Measurements from ENCODE around the gene CLASP1.

CLASP1 gene

DNA sequence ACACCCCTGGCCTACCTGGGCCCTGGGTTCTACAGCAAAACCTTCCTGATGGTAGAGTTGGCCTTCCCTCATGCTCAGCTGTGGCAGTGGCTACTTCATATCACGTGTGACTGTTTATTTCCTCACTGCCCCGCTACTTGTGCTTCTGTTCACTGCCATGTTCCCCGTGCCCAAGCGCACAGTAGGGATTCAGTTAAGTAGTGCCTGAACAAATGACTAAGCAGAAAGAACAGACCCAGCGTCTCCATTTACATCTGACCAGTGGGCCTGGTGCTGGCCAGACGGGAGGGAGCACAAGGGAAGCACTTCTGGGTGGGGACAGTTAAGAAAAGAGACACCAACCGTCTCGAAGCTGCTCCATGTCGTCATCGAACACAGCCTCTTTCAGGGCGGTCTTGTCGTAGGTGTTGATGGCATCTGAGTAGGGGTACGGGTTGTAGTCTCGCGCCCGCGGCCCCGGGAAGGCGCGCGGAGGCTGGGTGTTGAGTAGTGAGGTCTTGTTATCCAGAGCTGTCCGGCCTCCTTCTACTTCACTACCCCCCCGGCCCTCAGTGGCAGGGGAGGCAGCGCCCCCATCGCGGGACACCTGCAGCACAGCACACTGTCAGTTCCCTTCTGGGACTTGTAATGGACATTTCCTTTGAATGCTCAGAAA, 281.9 kb downstream of the CLASP1 start:
- DNase-seq (ENCODE audit: insufficient read length, low spot score) (no peak), FAIRE-seq (no peak)
- TF ChIP-seq POU2F2 (IDR thresholded peaks at IDR 0.05; ENCODE audit: low read depth, low read length): no peak
- no peak for TF ChIP-seq SPI1 (IDR thresholded peaks at IDR 0.05; ENCODE audit: low read depth, low read length)
- TF ChIP-seq POLR2AphosphoS5 (IDR thresholded peaks at IDR 0.05; ENCODE audit: low read depth, low read length): no peak
- no peak for TF ChIP-seq PAX5 (IDR thresholded peaks at IDR 0.05; ENCODE audit: insufficient read depth, low read length, severe bottlenecking)
- TF ChIP-seq TAF1 (IDR thresholded peaks at IDR 0.05; ENCODE audit: low read depth, low read length): no peak
- no peak for TF ChIP-seq POLR2A (IDR thresholded peaks at IDR 0.05; ENCODE audit: low read depth, low read length)

DNA sequence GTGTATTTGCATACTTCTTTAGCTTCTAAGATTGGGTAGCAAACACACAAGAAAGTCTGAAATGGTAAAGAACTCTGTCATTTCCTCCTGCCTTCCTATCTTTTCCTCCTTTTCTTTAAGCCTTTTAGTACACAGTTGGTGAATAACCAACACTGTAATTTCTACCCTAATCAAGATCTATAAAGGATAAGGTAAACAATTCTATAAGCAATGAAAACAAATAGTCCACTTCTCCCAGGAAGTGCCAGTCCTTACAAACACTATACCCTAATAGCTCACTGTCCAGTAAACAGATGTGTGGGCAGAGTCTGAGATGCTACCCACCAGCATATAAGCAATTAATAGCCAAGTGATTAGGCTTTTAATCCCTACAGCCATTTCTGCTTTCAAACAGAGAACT, 283.2 kb downstream of the CLASP1 start:
- no peak for DNase-seq (ENCODE audit: insufficient read length, low spot score)
- no peak for FAIRE-seq
- no peak for TF ChIP-seq PAX5 (IDR thresholded peaks at IDR 0.05; ENCODE audit: insufficient read depth, low read length, severe bottlenecking)
- TF ChIP-seq TAF1 (IDR thresholded peaks at IDR 0.05; ENCODE audit: low read depth, low read length): no peak
- TF ChIP-seq SPI1 (IDR thresholded peaks at IDR 0.05; ENCODE audit: low read depth, low read length): no peak
- TF ChIP-seq POLR2AphosphoS5 (IDR thresholded peaks at IDR 0.05; ENCODE audit: low read depth, low read length): no peak
- TF ChIP-seq POLR2A (IDR thresholded peaks at IDR 0.05; ENCODE audit: low read depth, low read length): no peak
- TF ChIP-seq POU2F2 (IDR thresholded peaks at IDR 0.05; ENCODE audit: low read depth, low read length): no peak

DNA sequence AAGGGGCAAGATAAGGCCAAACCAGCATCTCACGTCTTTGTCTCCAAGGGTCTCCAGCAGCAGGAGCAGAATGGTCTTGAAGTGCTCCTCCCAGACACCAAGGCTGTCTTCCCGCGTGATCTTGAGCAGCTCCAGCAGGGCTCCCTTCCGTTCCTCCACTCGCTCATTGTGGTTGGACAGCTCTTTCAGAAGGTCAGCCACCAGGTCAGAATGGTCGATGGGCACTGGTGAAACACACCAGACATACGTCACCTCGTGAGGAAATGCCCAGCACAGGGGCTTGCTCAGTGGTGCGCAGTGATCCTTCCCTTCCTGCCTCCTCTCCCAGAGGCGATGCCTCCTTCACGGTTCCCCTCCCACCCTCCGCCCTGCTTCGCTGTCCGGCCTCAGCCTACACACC, 284.2 kb downstream of the CLASP1 start:
- DNase-seq (ENCODE audit: insufficient read length, low spot score) (no peak), FAIRE-seq (no peak)
- TF ChIP-seq POLR2AphosphoS5 (IDR thresholded peaks at IDR 0.05; ENCODE audit: low read depth, low read length) (no peak), POLR2A (IDR thresholded peaks at IDR 0.05; ENCODE audit: low read depth, low read length) (no peak), POU2F2 (IDR thresholded peaks at IDR 0.05; ENCODE audit: low read depth, low read length) (no peak), PAX5 (IDR thresholded peaks at IDR 0.05; ENCODE audit: insufficient read depth, low read length, severe bottlenecking) (no peak), SPI1 (IDR thresholded peaks at IDR 0.05; ENCODE audit: low read depth, low read length) (no peak), TAF1 (IDR thresholded peaks at IDR 0.05; ENCODE audit: low read depth, low read length) (no peak)

DNA sequence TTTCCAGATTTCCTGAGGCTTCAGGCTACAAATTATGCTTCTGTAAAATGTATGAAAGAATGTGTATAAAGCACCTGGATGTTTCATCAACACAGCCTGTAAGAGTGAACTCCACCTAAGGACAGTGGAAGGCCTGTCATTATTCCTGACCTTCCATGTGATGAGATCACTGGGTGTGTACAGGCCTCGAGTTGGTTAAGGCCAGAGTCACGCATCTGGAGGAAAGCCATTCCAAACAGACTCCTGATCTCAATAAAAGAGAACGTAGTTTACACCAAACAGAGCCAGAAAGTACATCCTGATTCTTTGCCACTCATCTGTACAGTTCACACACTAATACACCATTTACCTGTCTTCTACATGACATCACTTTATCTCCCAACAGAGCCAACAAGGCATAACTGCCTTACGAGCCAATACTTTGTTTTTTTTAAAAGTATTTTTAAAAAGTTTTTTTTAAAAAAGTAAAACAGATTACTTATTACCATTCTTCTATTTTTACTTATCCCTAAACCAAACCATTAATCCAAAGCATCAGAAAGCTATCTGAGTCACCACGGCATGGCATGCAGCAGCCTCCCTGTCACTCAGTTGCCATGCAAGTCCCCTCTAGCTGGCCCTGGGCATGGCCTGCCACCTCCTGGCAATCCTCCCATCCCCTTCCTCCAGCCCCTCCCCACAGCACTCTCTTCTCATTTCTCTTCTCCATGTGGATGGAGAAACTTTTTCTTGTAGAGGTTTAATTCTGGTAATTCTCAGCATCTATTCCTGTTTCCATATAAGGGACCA, 285.4 kb downstream of the CLASP1 start:
- DNase-seq (ENCODE audit: insufficient read length, low spot score) (no peak), FAIRE-seq (no peak)
- TF ChIP-seq POLR2AphosphoS5 (IDR thresholded peaks at IDR 0.05; ENCODE audit: low read depth, low read length) (no peak), POLR2A (IDR thresholded peaks at IDR 0.05; ENCODE audit: low read depth, low read length) (no peak), TAF1 (IDR thresholded peaks at IDR 0.05; ENCODE audit: low read depth, low read length) (no peak)

DNA sequence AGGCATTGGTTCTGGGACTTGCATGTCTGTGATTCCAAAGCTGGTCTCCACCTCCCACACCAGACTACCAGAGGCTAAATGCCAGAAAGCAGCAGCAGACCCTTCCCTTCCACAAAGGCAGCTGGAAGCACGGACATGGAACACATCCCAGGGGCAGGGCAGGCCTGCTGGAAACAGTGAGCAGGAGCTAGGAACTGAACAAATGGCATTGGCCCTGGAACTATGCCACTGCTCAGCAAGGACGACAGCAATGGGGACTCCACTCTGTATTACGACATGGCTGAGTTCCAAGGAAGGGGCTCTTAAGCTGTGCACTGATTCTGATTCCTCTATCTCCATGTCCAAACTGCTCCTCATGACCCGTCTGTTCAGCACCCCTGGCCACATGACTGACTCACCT, 286.5 kb downstream of the CLASP1 start:
- DNase-seq (ENCODE audit: insufficient read length, low spot score) (no peak), FAIRE-seq (no peak)
- TF ChIP-seq POLR2A (IDR thresholded peaks at IDR 0.05; ENCODE audit: low read depth, low read length) (no peak), POLR2AphosphoS5 (IDR thresholded peaks at IDR 0.05; ENCODE audit: low read depth, low read length) (no peak), POU2F2 (IDR thresholded peaks at IDR 0.05; ENCODE audit: low read depth, low read length) (no peak), PAX5 (IDR thresholded peaks at IDR 0.05; ENCODE audit: insufficient read depth, low read length, severe bottlenecking) (no peak), TAF1 (IDR thresholded peaks at IDR 0.05; ENCODE audit: low read depth, low read length) (no peak), SPI1 (IDR thresholded peaks at IDR 0.05; ENCODE audit: low read depth, low read length) (no peak)

DNA sequence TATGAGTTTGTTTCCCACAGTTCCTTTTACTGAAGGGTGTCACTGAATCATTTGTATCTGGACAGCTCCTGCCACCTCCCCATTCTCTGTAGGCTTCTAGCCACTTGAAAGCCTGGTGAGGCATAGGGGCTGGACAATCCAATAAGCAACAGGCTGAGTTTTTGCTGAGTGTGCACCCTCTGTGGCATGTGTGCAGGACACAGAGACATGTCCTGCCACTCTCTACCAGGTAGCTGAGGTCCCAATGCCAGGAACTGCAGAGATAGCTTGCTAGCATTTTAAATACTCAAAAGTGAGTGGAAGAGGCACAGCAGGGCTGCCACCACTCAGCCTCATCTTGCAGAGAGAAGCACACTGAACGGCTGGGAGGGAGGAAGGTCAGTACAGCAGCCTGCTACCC, 287.0 kb downstream of the CLASP1 start:
- FAIRE-seq (no peak), DNase-seq (ENCODE audit: insufficient read length, low spot score) (no peak)
- TF ChIP-seq SPI1 (IDR thresholded peaks at IDR 0.05; ENCODE audit: low read depth, low read length) (no peak), POLR2AphosphoS5 (IDR thresholded peaks at IDR 0.05; ENCODE audit: low read depth, low read length) (no peak), POLR2A (IDR thresholded peaks at IDR 0.05; ENCODE audit: low read depth, low read length) (no peak), TAF1 (IDR thresholded peaks at IDR 0.05; ENCODE audit: low read depth, low read length) (no peak), PAX5 (IDR thresholded peaks at IDR 0.05; ENCODE audit: insufficient read depth, low read length, severe bottlenecking) (no peak), POU2F2 (IDR thresholded peaks at IDR 0.05; ENCODE audit: low read depth, low read length) (no peak)

DNA sequence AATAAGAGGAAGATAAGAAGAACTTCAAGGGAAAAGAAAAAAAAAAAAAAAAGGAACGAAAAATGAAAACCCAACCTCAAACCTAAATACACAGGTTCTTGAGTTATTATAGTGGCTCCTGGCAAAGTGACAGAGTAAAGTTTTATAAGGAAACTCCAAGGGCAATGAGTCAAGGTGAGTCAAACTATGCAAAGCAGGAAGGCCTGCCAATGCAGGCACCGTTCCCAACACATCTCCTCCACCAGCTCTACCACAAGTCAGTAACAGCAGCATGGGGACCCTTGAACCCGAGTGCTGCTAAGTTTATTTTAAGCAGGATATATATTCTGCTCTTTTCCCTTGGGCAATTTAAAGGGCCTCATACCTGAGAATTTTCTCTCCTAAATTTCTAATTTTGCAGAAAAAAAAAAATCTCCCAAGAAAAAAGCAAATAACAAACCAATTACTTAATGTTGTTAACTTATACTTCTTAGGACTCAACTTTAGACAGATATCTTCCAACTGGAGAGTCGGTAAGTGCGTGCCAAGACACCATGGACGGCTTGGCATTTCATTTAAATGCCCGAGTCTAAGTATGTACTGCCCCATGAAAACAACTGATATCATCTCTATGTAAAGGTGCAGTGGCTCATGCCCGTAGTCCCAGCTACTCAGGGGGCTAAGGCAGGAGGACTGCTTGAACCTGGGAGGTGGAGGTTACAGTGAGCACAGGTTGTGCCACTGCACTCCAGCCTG, 288.5 kb downstream of the CLASP1 start:
- DNase-seq (ENCODE audit: insufficient read length, low spot score) (no peak), FAIRE-seq (no peak)
- TF ChIP-seq PAX5 (IDR thresholded peaks at IDR 0.05; ENCODE audit: insufficient read depth, low read length, severe bottlenecking) (no peak), POLR2AphosphoS5 (IDR thresholded peaks at IDR 0.05; ENCODE audit: low read depth, low read length) (no peak), POLR2A (IDR thresholded peaks at IDR 0.05; ENCODE audit: low read depth, low read length) (no peak), TAF1 (IDR thresholded peaks at IDR 0.05; ENCODE audit: low read depth, low read length) (no peak), SPI1 (IDR thresholded peaks at IDR 0.05; ENCODE audit: low read depth, low read length) (no peak), POU2F2 (IDR thresholded peaks at IDR 0.05; ENCODE audit: low read depth, low read length) (no peak)

DNA sequence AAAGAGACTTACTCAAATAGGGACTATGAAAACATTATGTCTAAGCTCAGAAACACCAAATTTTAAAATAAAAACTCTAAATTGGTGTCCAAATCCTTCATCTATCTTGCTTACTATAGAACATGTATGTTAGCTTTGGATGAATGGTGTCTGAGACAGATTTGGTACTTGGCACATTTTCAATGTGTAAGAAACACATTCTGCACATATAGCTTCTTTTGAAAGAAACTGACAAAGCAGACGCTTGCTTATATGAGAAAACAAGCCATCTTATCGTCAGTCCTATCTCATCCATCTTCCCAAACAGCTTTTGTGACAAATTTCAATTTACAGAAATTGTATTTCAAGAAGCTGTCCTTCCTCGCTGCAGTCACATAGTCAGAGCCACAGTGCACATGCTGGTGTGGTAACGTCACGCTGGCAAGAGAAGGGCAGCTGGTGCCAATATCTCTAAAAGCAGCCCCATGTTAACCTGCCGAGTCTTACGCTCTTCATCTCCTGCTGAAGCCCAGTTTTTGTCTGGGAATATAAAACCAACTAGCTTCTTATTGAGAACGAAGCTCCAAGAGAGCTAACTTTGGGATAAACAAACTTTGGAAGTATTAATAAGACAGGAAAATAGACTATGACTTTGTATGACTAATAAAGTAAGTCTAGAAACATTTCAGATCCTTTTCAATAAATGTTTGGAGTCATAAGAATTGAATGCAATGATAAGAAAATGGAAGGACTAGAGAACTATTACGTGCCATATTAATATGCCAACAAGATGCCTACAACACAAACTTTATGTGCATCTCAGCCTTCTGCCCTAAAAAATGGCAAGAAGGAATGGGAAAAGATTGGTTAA, 289.3 kb downstream of the CLASP1 start:
- no peak for FAIRE-seq
- TF ChIP-seq POU2F2 (IDR thresholded peaks at IDR 0.05; ENCODE audit: low read depth, low read length): no peak
- TF ChIP-seq PAX5 (IDR thresholded peaks at IDR 0.05; ENCODE audit: insufficient read depth, low read length, severe bottlenecking): no peak
- TF ChIP-seq SPI1 (IDR thresholded peaks at IDR 0.05; ENCODE audit: low read depth, low read length): no peak
- TF ChIP-seq POLR2AphosphoS5 (IDR thresholded peaks at IDR 0.05; ENCODE audit: low read depth, low read length): no peak
- TF ChIP-seq TAF1 (IDR thresholded peaks at IDR 0.05; ENCODE audit: low read depth, low read length): no peak
- TF ChIP-seq POLR2A (IDR thresholded peaks at IDR 0.05; ENCODE audit: low read depth, low read length): no peak
- no peak for DNase-seq (ENCODE audit: insufficient read length, low spot score)

All from GM12891 (cell line).